Measurements from ENCODE around the gene MAB21L4.

The MAB21L4 gene

DNA sequence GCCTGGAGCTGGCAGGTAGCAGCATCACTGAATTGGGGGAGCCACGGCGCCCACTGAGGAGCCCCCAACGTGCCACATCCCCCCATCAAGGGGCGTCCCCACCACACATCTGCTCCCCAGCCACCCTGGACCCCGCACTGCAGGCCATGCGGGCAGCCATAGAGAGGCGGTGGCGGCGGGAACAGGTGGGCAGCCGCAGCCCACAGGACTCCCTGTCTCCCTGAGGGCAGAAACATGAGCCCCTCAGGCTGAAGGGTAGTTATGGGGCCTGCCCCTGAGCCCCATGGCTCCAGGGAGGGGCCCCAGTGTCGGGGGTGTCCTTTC lies 36.7 kb upstream of the MAB21L4 start:
- TF ChIP-seq CTCF (IDR thresholded peaks at IDR 0.05; ENCODE audit: low read depth, low read length) = no peak
- DNase-seq (ENCODE audit: extremely low read depth, low read depth) = no peak

GRCh38 chr2:240932001-240932723 lies 36.2 kb upstream of the MAB21L4 start:
- DNase-seq (ENCODE audit: extremely low read depth, low read depth) = no peak
- no peak for TF ChIP-seq CTCF (IDR thresholded peaks at IDR 0.05; ENCODE audit: low read depth, low read length)

- DNase-seq (ENCODE audit: extremely low read depth, low read depth) = no peak
- TF ChIP-seq CTCF (IDR thresholded peaks at IDR 0.05; ENCODE audit: low read depth, low read length) = no peak
Observed at GRCh38 chr2:240931319-240931949, 35.5 kb upstream of the MAB21L4 start.

DNA sequence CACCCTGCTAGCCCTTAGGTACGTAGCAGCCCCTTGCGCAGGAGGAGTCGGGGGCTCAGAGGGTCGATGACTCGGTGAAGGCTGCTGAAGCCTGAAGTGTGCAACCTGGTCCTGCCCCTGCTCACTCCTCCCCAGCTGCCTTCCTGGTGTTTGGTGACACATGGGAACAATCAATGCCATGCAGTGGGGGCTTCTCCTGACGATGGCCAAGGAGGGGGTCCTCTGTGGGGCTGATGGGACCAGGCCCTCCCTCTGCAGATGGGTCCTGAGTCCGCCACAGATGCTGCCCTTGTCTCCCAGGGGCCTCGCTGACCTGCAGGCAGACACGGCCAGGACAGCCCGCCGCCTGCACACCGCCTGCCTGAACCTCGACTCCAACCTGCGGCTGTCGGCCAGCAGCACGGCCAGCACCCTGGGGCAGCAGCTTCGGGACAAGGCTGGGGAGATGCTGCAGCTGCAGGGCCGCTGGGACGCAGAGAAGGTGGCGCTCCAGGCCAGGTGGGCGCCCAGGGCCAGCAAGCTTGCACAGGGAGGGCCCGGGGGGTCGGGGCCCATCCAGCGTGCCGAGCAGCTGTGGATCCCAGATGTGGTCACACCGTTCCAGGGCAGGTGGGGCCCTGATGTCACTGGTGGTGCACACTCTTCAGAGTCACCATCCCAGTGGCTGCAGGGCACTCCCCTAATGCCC lies 34.8 kb upstream of the MAB21L4 start:
- TF ChIP-seq CTCF (IDR thresholded peaks at IDR 0.05; ENCODE audit: low read depth, low read length) = no peak

DNA sequence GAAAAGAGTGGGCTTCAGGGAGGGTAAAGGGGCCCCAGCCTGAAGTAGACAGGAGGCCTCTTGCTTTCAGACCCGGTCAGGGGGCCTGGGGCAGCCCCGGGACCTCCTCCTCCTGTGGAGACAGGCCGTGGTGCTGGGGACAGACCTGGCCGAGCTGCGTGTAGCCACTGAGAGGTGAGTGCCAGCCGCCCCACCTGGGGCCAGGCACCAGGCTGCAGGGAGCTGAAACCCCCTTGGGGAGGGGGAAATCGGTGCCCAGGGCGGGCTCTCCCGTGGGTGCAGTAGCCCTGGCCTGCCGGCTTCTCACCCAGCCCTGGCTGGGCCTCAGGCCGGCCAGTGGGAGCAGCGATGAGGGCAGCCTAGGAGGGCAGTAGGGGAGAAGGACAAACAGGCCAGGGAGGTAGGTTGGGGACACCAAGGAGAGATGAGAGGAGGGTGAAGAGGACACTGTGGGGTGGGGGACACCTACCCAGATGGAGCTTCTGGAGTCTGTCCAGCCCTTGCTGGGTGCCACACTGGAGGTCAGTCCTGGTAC lies 34.2 kb upstream of the MAB21L4 start:
- no peak for TF ChIP-seq CTCF (IDR thresholded peaks at IDR 0.05; ENCODE audit: low read depth, low read length)
- no peak for DNase-seq (ENCODE audit: extremely low read depth, low read depth)

More for the DNA sequence above, 34.8 kb upstream of the MAB21L4 start:
- no peak for DNase-seq (ENCODE audit: extremely low read depth, low read depth)

GRCh38 chr2:240929364-240930095 lies 33.6 kb upstream of the MAB21L4 start:
- no peak for TF ChIP-seq CTCF (IDR thresholded peaks at IDR 0.05; ENCODE audit: low read depth, low read length)
- no peak for DNase-seq (ENCODE audit: extremely low read depth, low read depth)
